Activated CD8-positive, alpha-beta T cell treated with anti-CD3 and anti-CD28 coated beads, Interleukin-2, amount 10 ng/mL, durations not matched to agents 7 days and 5 days (primary cell): ENCODE measurements around the gene POGK. TPM values are rescaled to one million over a fixed set of nuclear protein-coding genes. Genes with fewer than 3 reads are reported as not detected.
"Not testable (repeated sequence)": the region's sequence is repeated elsewhere in the genome, so short reads cannot be mapped to it uniquely, and the experiment has no call there.

Experiments used
- ATAC-seq: fragments of 150-1000 bp; cut with Tn5 transposase; one replicate; pipeline ENCODE4 v1.10.0; 2021; ENCODE audit warnings: moderate library complexity
- CTCF ChIA-PET: fragments of 350-600 bp; sonication (Branson Sonifier 250); formaldehyde crosslinking; loops from one replicate; lab custom pipeline; 2021; ENCODE audit warnings: antibody characterized with exemption; lab: Charles Lee
- POLR2A ChIA-PET: fragments of 350-600 bp; sonication (Branson Sonifier 250); formaldehyde crosslinking; loops from one replicate; lab custom pipeline; 2021; ENCODE audit warnings: antibody characterized with exemption; lab: Charles Lee
- DNase-seq: peaks from one replicate; pipeline ENCODE4 v3.0.0-alpha.2; 2020
- H3K27ac Mint-ChIP-seq: one replicate; pipeline ENCODE4 v1.8.0; 2021; ENCODE audit warnings: mild to moderate bottlenecking, mixed read lengths
- H3K27me3 Mint-ChIP-seq: one replicate; pipeline ENCODE4 v1.8.0; 2021; ENCODE audit warnings: low read depth, mixed read lengths
- H3K36me3 Mint-ChIP-seq: one replicate; pipeline ENCODE4 v1.8.0; 2021; ENCODE audit warnings: low read depth, mixed read lengths
- H3K4me1 Mint-ChIP-seq: one replicate; pipeline ENCODE4 v1.8.0; 2021; ENCODE audit warnings: low read depth, mixed read lengths
- H3K4me3 Mint-ChIP-seq: one replicate; pipeline ENCODE4 v1.8.0; 2021; ENCODE audit warnings: mild to moderate bottlenecking, mixed read lengths
- H3K9me3 Mint-ChIP-seq: one replicate; pipeline ENCODE4 v1.8.0; 2022; ENCODE audit warnings: mixed read lengths; ENCODE audit not compliant: insufficient read depth
- total RNA-seq, 2 experiments: library from RNA; stranded (reverse); gene quantifications; one replicate each; pipeline ENCODE4 v1.2.3, GENCODE V29; 2021

The POGK gene
- total RNA-seq: 10 to 100 TPM; 37.6 to 39.8 TPM

- H3K27me3 Mint-ChIP-seq: peaks cover 9% of the 10 kb centered on the region
- CTCF ChIA-PET: interaction anchor here (0.6 to 1.9 kb wide), 6 partner anchors 13 to 220 kb away, joined by 3 to 7 read pairs (median 3); no protein-coding TSS in a partner anchor
- POLR2A ChIA-PET: interaction anchor here (0.8 to 1.8 kb wide), 5 partner anchors 33 to 380 kb away, joined by 3 to 14 read pairs (median 4); partner anchors contain the start of gene TADA1
- peak; percentile 88 for DNase-seq
- H3K36me3 Mint-ChIP-seq: peaks cover 27% of the 10 kb centered on the region
- H3K27ac Mint-ChIP-seq: peak within 1 kb of the TSS; percentile 95
- H3K4me3 Mint-ChIP-seq: peak within 1 kb of the TSS; percentile 86
- H3K9me3 Mint-ChIP-seq: no peaks in the 10 kb centered on the region
- H3K4me1 Mint-ChIP-seq: peaks cover 38% of the 10 kb centered on the region
- peak; percentile 97 for ATAC-seq
These were observed at the start of gene POGK for GRCh38 chr1:166838766-166839599. POGK (plus strand) TSS chr1:166839475; CDS start chr1:166840957, 1,482 bp downstream.

GRCh38 chr1:166796620-166797236, 42.5 kb upstream of the POGK start:
- ChIA-PET POLR2A (no interaction called here), CTCF (no interaction called here)
- H3K27me3 Mint-ChIP-seq: peaks cover 14% of the 10 kb centered on the region

GRCh38 chr1:166808952-166809351, 30.3 kb upstream of the POGK start:
- DNase-seq (no peak), ATAC-seq (no peak)
- H3K9me3 Mint-ChIP-seq: no peaks in the 10 kb centered on the region
- H3K4me3 Mint-ChIP-seq: no peak overlapping the region
- H3K4me1 Mint-ChIP-seq: no peaks in the 10 kb centered on the region
- ChIA-PET POLR2A (no interaction called here), CTCF (no interaction called here)
- H3K36me3 Mint-ChIP-seq: no peaks in the 10 kb centered on the region
- H3K27ac Mint-ChIP-seq: no peak overlapping the region
- peaks cover 16% of the 10 kb centered on the region for H3K27me3 Mint-ChIP-seq

More at GRCh38 chr1:166796620-166797236, 42.5 kb upstream of the POGK start:
- ATAC-seq: no peak
- DNase-seq: no peak
- H3K27ac Mint-ChIP-seq: no peak overlapping the region
- H3K9me3 Mint-ChIP-seq: no peaks in the 10 kb centered on the region
- H3K4me3 Mint-ChIP-seq: no peak overlapping the region
- no peaks in the 10 kb centered on the region for H3K36me3 Mint-ChIP-seq
- H3K4me1 Mint-ChIP-seq: no peaks in the 10 kb centered on the region

- no peak for DNase-seq
- H3K27me3 Mint-ChIP-seq: peaks cover 18% of the 10 kb centered on the region
- ChIA-PET CTCF (no interaction called here), POLR2A (no interaction called here)
- H3K4me1 Mint-ChIP-seq: no peaks in the 10 kb centered on the region
- H3K4me3 Mint-ChIP-seq: no peak overlapping the region
- no peak for ATAC-seq
- no peaks in the 10 kb centered on the region for H3K36me3 Mint-ChIP-seq
- no peaks in the 10 kb centered on the region for H3K9me3 Mint-ChIP-seq
- no peak overlapping the region for H3K27ac Mint-ChIP-seq
These were observed 27.6 kb upstream of the POGK start for GRCh38 chr1:166811691-166812090.

- H3K27me3 Mint-ChIP-seq: peaks cover 18% of the 10 kb centered on the region
- CTCF ChIA-PET: interaction anchor here (0.8 to 1.1 kb wide), 2 partner anchors 25 to 246 kb away, joined by 3 read pairs; no protein-coding TSS in a partner anchor
These were observed 25.6 kb upstream of the POGK start for GRCh38 chr1:166813508-166814223.

GRCh38 chr1:166814611-166815010, 24.7 kb upstream of the POGK start:
- Mint-ChIP-seq H3K27me3 (peaks cover 18% of the 10 kb centered on the region), H3K27ac (no peak overlapping the region), H3K4me1 (no peaks in the 10 kb centered on the region), H3K36me3 (no peaks in the 10 kb centered on the region), H3K9me3 (no peaks in the 10 kb centered on the region), H3K4me3 (no peak overlapping the region)
- ATAC-seq (no peak), DNase-seq (no peak)
- ChIA-PET CTCF (interaction anchor here (0.8 kb wide), 1 partner anchor 245 kb away, joined by 3 read pairs; no protein-coding TSS in a partner anchor), POLR2A (no interaction called here)

More at GRCh38 chr1:166813508-166814223, 25.6 kb upstream of the POGK start:
- Mint-ChIP-seq H3K4me3 (no peak overlapping the region), H3K9me3 (no peaks in the 10 kb centered on the region), H3K4me1 (no peaks in the 10 kb centered on the region), H3K27ac (no peak overlapping the region), H3K36me3 (no peaks in the 10 kb centered on the region)
- DNase-seq (no peak), ATAC-seq (no peak)
- POLR2A ChIA-PET: no interaction called here

- ATAC-seq (no peak), DNase-seq (no peak)
- ChIA-PET POLR2A (no interaction called here), CTCF (no interaction called here)
- Mint-ChIP-seq H3K36me3 (no peaks in the 10 kb centered on the region), H3K4me1 (no peaks in the 10 kb centered on the region), H3K27me3 (peaks cover 2% of the 10 kb centered on the region), H3K27ac (no peak overlapping the region), H3K9me3 (no peaks in the 10 kb centered on the region), H3K4me3 (no peak overlapping the region)
These were observed 19.3 kb upstream of the POGK start for GRCh38 chr1:166819974-166820373.

GRCh38 chr1:166822385-166822784, 16.9 kb upstream of the POGK start:
- no peak overlapping the region for H3K4me3 Mint-ChIP-seq
- no peak for ATAC-seq
- no peaks in the 10 kb centered on the region for H3K4me1 Mint-ChIP-seq
- H3K27ac Mint-ChIP-seq: no peak overlapping the region
- peaks cover 2% of the 10 kb centered on the region for H3K27me3 Mint-ChIP-seq
- H3K36me3 Mint-ChIP-seq: no peaks in the 10 kb centered on the region
- POLR2A ChIA-PET: interaction anchor here (0.5 kb wide), 1 partner anchor 47 kb away, joined by 5 read pairs; no protein-coding TSS in a partner anchor
- no peaks in the 10 kb centered on the region for H3K9me3 Mint-ChIP-seq
- CTCF ChIA-PET: interaction anchor here (0.7 to 1.1 kb wide), 3 partner anchors 12 to 1362 kb away, joined by 3 read pairs; no protein-coding TSS in a partner anchor
- no peak for DNase-seq

GRCh38 chr1:166827426-166827825, 11.8 kb upstream of the POGK start:
- peaks cover 10% of the 10 kb centered on the region for H3K9me3 Mint-ChIP-seq
- ATAC-seq (no peak), DNase-seq (no peak)
- H3K4me1 Mint-ChIP-seq: no peaks in the 10 kb centered on the region
- POLR2A ChIA-PET: no interaction called here
- H3K36me3 Mint-ChIP-seq: no peaks in the 10 kb centered on the region
- no peak overlapping the region for H3K27ac Mint-ChIP-seq
- no peak overlapping the region for H3K4me3 Mint-ChIP-seq
- CTCF ChIA-PET: no interaction called here
- peaks cover 5% of the 10 kb centered on the region for H3K27me3 Mint-ChIP-seq

GRCh38 chr1:166829762-166830161, 9.5 kb upstream of the POGK start:
- Mint-ChIP-seq H3K9me3 (peaks cover 10% of the 10 kb centered on the region), H3K27me3 (peaks cover 11% of the 10 kb centered on the region)
- H3K27ac Mint-ChIP-seq, H3K4me1 Mint-ChIP-seq, CTCF ChIA-PET, DNase-seq, ATAC-seq, H3K4me3 Mint-ChIP-seq, H3K36me3 Mint-ChIP-seq, POLR2A ChIA-PET: not testable (repeated sequence)

GRCh38 chr1:166836733-166837132, 2.5 kb upstream of the POGK start:
- peaks cover 12% of the 10 kb centered on the region for H3K36me3 Mint-ChIP-seq
- peaks cover 10% of the 10 kb centered on the region for H3K27me3 Mint-ChIP-seq
- no peaks in the 10 kb centered on the region for H3K9me3 Mint-ChIP-seq
- ATAC-seq (no peak), DNase-seq (no peak)
- peaks cover 33% of the 10 kb centered on the region for H3K4me1 Mint-ChIP-seq
- POLR2A ChIA-PET: no interaction called here
- CTCF ChIA-PET: interaction anchor here (1.1 to 1.7 kb wide), 2 partner anchors 40 to 222 kb away, joined by 3 to 5 read pairs; partner anchors contain the start of gene TADA1
- H3K4me3 Mint-ChIP-seq: no peak overlapping the region
- no peak overlapping the region for H3K27ac Mint-ChIP-seq
